DOHH2 (cell line): Measurements from ENCODE around the gene NBAS.

ENCODE experiments used
- CTCF ChIP-seq: fragments of 200-600 bp; sonication (generic); IDR thresholded peaks from one replicate; pipeline ENCODE4 v1.5.1; 2014; ENCODE audit warnings: antibody characterized with exemption, mild to moderate bottlenecking, low read depth, low read length; ENCODE audit not compliant: poor library complexity, severe bottlenecking
- EZH2phosphoT487 ChIP-seq: fragments of 200-600 bp; sonication (generic); IDR thresholded peaks from 2 replicates; pipeline ENCODE4 v1.6.1; 2017; ENCODE audit warnings: borderline replicate concordance, mild to moderate bottlenecking, antibody characterized with exemption, low read length, moderate library complexity, mixed read lengths

DNA sequence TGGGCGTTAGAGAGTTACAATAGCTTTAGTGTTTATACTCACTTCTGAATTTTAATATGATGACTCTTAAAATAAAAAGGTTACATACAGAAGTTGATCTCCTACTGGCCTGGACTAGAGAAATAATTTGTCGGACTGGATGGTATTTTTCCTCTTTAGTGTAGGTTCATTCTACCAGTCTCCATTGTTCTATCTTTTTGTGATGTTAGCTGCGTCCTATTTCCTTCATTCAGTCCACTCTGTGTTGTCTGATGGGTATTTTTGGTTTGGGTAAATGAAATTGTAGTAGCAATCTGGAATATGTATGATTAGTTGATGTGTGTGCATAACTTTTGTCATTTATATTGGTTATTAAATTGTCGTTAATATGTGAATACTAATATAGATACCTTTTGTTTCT, 35.8 kb upstream of the NBAS start:
- TF ChIP-seq CTCF: no peak
- TF ChIP-seq EZH2phosphoT487: no peak
